Measurements from ENCODE around the gene PDLIM1. TPM values are rescaled to one million over a fixed set of nuclear protein-coding genes. Genes with fewer than 3 reads are reported as not detected.

Gene PDLIM1
- total RNA-seq, 1 experiment from 2014 or later, result 67.4 TPM

DNA sequence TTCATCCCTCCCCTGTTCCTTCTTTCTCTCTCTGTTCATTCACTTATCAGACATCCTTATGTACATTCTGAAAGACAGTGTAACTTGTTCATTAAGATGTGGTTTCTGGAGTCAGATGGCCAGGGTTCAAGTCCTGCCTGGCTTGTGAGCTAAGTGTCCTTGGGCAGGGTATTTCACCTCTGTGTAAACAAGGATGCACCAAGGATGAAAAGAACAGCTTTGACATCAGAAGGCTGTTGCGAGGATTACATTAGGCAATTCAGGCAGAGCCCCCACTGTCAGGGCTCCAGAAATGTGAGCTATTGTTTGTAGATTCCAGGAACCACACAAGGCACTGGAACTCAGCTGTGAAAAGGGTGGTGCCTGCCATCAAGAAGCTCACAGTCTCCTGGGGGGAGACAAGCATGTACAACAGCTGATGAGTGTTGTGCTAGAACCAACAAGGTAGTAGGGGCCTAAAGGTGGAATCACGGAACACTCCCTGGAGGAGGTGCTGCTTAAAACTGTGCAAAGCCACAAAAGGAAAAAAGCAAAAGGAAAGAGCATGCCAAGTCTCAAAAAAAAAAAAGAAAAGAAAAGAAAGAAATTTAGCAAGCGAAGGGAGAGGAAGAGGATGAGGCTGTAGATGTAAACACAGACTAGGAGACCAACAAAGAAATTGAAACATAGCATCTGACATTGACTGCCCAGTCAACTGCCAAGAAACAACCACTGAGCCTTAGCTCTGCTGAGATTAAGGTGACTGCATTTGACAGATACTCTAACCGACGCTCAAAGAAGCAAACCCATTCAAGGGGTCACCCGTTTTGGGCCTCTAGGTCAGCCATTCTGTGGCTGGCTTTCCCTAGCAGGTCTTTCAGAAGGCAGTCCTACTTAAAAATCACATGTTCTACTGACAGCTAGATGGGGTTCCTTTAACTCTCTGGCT, 12.5 kb downstream of the PDLIM1 start:
- H3K9me2 ChIP-seq (ENCODE audit: insufficient read depth), result no peaks in the 10 kb centered on the region
- ATAC-seq (no peak), DNase-seq (ENCODE audit: low read depth, low spot score) (no peak)
- H3K4me1 ChIP-seq (ENCODE audit: control insufficient read depth in 1 of 2, insufficient read depth in 2 of 2, low read length in 2 of 2), result peaks cover 6 to 24% of the 10 kb centered on the region in 2 experiments
- ChIA-PET CTCF (no interaction called here), POLR2A (interaction anchor here (0.6 kb wide), 1 partner anchor 30 kb away, joined by 3 read pairs; no protein-coding TSS in a partner anchor), RAD21 (ENCODE audit: low non-redundant PET in 1 of 2, low total read pairs in 2 of 2, uncharacterized antibody in 2 of 2, unreplicated experiment in 2 of 2) (no interaction called here)
- H2AFZ ChIP-seq (ENCODE audit: low read depth, low read length, poor library complexity, severe bottlenecking), result no peak overlapping the region
- no peak overlapping the region for H3K27ac ChIP-seq (ENCODE audit: low read depth, low read length)
- H3K9ac ChIP-seq (ENCODE audit: low read length), result no peak overlapping the region
- intact Hi-C loops (cut with micrococcal nuclease), result no loop called here
- H3K79me2 ChIP-seq (ENCODE audit: insufficient read depth, low read length), result peaks cover 70% of the 10 kb centered on the region
- H3K9me3 ChIP-seq (ENCODE audit: control insufficient read depth in 1 of 2, insufficient read depth in 1 of 2, low read depth in 1 of 2, low read length in 2 of 2), result no peaks in the 10 kb centered on the region
- TF ChIP-seq POLR2A (IDR thresholded peaks at IDR 0.05; ENCODE audit: borderline replicate concordance, extremely low read depth, insufficient read depth, insufficient read length) (no peak), TCF7L2 (IDR thresholded peaks at IDR 0.05; ENCODE audit: borderline replicate concordance, extremely low read depth, insufficient read depth, insufficient read length) (no peak), RAD21 (IDR thresholded peaks at IDR 0.05; ENCODE audit: low read depth) (no peak), JUND (IDR thresholded peaks at IDR 0.05) (no peak), EZH2phosphoT487 (IDR thresholded peaks at IDR 0.05; ENCODE audit: borderline replicate concordance) (no peak), CEBPB (IDR thresholded peaks at IDR 0.05; ENCODE audit: low read depth) (no peak), SIN3A (IDR thresholded peaks at IDR 0.05; ENCODE audit: low read depth) (no peak), FOSL1 (IDR thresholded peaks at IDR 0.05; ENCODE audit: low read depth) (no peak), YY1 (IDR thresholded peaks at IDR 0.05; ENCODE audit: extremely low read depth, insufficient replicate concordance, low read depth, low read length) (no peak), EZH2 (IDR thresholded peaks at IDR 0.05) (no peak), ZNF274 (IDR thresholded peaks at IDR 0.05; ENCODE audit: low read depth, low read length) (no peak)
- TF ChIP-seq, protein P1, sequence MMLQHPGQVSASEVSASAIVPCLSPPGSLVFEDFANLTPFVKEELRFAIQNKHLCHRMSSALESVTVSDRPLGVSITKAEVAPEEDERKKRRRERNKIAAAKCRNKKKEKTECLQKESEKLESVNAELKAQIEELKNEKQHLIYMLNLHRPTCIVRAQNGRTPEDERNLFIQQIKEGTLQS (IDR thresholded peaks at IDR 0.05), result no peak
- TF ChIP-seq, protein P2, sequence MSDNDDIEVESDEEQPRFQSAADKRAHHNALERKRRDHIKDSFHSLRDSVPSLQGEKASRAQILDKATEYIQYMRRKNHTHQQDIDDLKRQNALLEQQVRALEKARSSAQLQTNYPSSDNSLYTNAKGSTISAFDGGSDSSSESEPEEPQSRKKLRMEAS (IDR thresholded peaks at IDR 0.05), result no peak
- H3K4me3 ChIP-seq (replicated peaks in 1 of 2; ENCODE audit: low read depth in 1 of 2, low read length in 2 of 2), result no peak overlapping the region
- H3K27me3 ChIP-seq (ENCODE audit: insufficient read depth, low read length), result no peaks in the 10 kb centered on the region
- H3K36me3 ChIP-seq (ENCODE audit: control insufficient read depth in 1 of 2, insufficient read depth in 2 of 2, low read length in 2 of 2), result no peaks in the 10 kb centered on the region
- no TSS peak for BruUV-seq (replicated peaks)
- H4K20me1 ChIP-seq (ENCODE audit: insufficient read depth), result no peaks in the 10 kb centered on the region
- no peak overlapping the region for H3K4me2 ChIP-seq (ENCODE audit: low read length)

Data from HCT116 (cell line).